Breast epithelium (tissue), 4 donors: Measurements from ENCODE around the gene TRPV6. TPM values are rescaled to one million over a fixed set of nuclear protein-coding genes. Genes with fewer than 3 reads are reported as not detected.

Experiments
- DNase-seq, 2 donors: peaks; one replicate each; pipeline ENCODE4 v3.0.0-alpha.2; 2019; ENCODE audit warnings: low spot score in 2 of 2
- H3K27ac ChIP-seq, 2 donors: fragments of 200-600 bp; sonication (generic) in 1 of 2; one replicate each; pipeline ENCODE4 v1.5.1; 2016 to 2019; ENCODE audit warnings: mild to moderate bottlenecking in 1 of 2
- H3K27me3 ChIP-seq, 2 donors: fragments of 200-600 bp; sonication (generic) in 1 of 2; one replicate each; pipeline versions ENCODE4 v1.5.1 to v1.6.0; 2017 to 2019; ENCODE audit warnings: control low read depth in 1 of 2, mild to moderate bottlenecking in 1 of 2
- H3K36me3 ChIP-seq: fragments of 200-600 bp; one replicate; pipeline ENCODE4 v1.5.1; 2019
- H3K4me1 ChIP-seq, 2 donors: fragments of 200-600 bp; sonication (generic); one replicate each; pipeline ENCODE4 v1.5.1; 2016 to 2019; ENCODE audit warnings: control low read depth in 1 of 2
- H3K4me3 ChIP-seq, 3 donors: fragments of 200-600 bp; sonication (generic); 1 replicate in 2 of 3; 2 replicates in 1 of 3; pipeline ENCODE4 v1.5.1; 2016 to 2019; ENCODE audit warnings: mild to moderate bottlenecking in 3 of 3, moderate library complexity in 2 of 3
- H3K9me3 ChIP-seq, 2 donors: fragments of 200-600 bp; sonication (generic) in 1 of 2; one replicate each; pipeline ENCODE4 v1.5.1; 2016 to 2019; ENCODE audit warnings: control low read depth in 1 of 2
- POLR2A ChIP-seq: fragments of 450-650 bp; IDR thresholded peaks from one replicate; pipeline ENCODE4 v1.6.1; 2016; ENCODE audit warnings: antibody characterized with exemption, mild to moderate bottlenecking, moderate library complexity
- POLR2AphosphoS5 ChIP-seq, 3 donors: sonication (generic); formaldehyde crosslinking; IDR thresholded peaks; one replicate each; pipeline ENCODE4 v1.6.1; 2017; ENCODE audit warnings: antibody characterized with exemption in 3 of 3
- intact Hi-C: fragments of 100-400 bp; cut with DNase I; formaldehyde crosslinking; loops from one replicate; pipeline ENCODE4 v1.15.1; 2023; ENCODE audit warnings: low total_unique reads
- total RNA-seq, 3 donors: library from RNA; depleted of rRNA; stranded (reverse); fragments of >200 nt; gene quantifications; one replicate each; pipeline ENCODE4 v1.1.0, GENCODE V29; 2016
- TF ChIP-seq, protein P1 (sequence below), 3 donors: fragments of 450-650 bp; IDR thresholded peaks; one replicate each; pipeline ENCODE4 v1.5.1; 2016 to 2017; ENCODE audit warnings: antibody characterized with exemption in 3 of 3, mild to moderate bottlenecking in 3 of 3, moderate library complexity in 3 of 3

TRPV6 gene
- total RNA-seq, 3 donors from 2014 or later = under 0.01 to 19.8 (median 13.4) TPM

GRCh38 chr7:142923391-142923790 lies 37.8 kb upstream of the TRPV6 start:
- Histone ChIP-seq H3K27me3 (no peaks in the 10 kb centered on the region), H3K36me3 (no peaks in the 10 kb centered on the region), H3K4me1 (no peaks in the 10 kb centered on the region), H3K9me3 (no peaks in the 10 kb centered on the region), H3K27ac (no peak overlapping the region), H3K4me3 (no peak overlapping the region)
- TF ChIP-seq, protein P1, sequence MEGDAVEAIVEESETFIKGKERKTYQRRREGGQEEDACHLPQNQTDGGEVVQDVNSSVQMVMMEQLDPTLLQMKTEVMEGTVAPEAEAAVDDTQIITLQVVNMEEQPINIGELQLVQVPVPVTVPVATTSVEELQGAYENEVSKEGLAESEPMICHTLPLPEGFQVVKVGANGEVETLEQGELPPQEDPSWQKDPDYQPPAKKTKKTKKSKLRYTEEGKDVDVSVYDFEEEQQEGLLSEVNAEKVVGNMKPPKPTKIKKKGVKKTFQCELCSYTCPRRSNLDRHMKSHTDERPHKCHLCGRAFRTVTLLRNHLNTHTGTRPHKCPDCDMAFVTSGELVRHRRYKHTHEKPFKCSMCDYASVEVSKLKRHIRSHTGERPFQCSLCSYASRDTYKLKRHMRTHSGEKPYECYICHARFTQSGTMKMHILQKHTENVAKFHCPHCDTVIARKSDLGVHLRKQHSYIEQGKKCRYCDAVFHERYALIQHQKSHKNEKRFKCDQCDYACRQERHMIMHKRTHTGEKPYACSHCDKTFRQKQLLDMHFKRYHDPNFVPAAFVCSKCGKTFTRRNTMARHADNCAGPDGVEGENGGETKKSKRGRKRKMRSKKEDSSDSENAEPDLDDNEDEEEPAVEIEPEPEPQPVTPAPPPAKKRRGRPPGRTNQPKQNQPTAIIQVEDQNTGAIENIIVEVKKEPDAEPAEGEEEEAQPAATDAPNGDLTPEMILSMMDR (IDR thresholded peaks at IDR 0.05) = no peak
- TF ChIP-seq POLR2A (no peak), POLR2AphosphoS5 (IDR thresholded peaks at IDR 0.05) (no peak)
- DNase-seq = no peak
- intact Hi-C loops = no loop called here

- TF ChIP-seq POLR2AphosphoS5 (IDR thresholded peaks at IDR 0.05) (no peak), POLR2A (no peak)
- TF ChIP-seq, protein P1 (IDR thresholded peaks at IDR 0.05) = no peak
- no peaks in the 10 kb centered on the region for H3K36me3 ChIP-seq
- no peaks in the 10 kb centered on the region for H3K4me1 ChIP-seq
- no peaks in the 10 kb centered on the region for H3K9me3 ChIP-seq
- H3K27me3 ChIP-seq = no peaks in the 10 kb centered on the region
- intact Hi-C loops = no loop called here
- H3K27ac ChIP-seq = no peak overlapping the region
- H3K4me3 ChIP-seq = no peak overlapping the region
- no peak for DNase-seq
Measured at GRCh38 chr7:142919656-142920055, 34.1 kb upstream of the TRPV6 start.

DNA sequence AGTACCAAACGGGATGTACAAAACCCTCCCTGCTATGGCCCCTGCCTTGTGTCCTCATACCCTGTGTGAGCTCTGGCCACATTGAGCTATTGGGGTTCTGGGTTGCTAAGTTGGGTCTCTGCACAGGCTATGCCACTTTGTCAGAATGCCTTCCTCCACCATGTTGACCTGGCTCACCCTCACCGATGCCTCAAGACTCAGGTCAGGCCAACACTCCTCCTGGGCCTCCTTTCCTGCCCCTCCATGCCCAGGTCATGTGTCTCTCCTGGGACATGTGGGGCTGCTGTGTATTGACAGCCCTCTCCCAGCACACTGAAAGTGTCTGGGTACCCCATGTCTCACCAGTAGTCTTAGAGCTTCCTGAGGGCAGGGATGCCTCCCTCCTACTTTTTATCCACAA lies 33.4 kb upstream of the TRPV6 start:
- Histone ChIP-seq H3K27me3 (no peaks in the 10 kb centered on the region), H3K9me3 (no peaks in the 10 kb centered on the region), H3K4me3 (no peak overlapping the region), H3K4me1 (no peaks in the 10 kb centered on the region), H3K36me3 (no peaks in the 10 kb centered on the region), H3K27ac (no peak overlapping the region)
- intact Hi-C loops = no loop called here
- TF ChIP-seq POLR2A (no peak), POLR2AphosphoS5 (IDR thresholded peaks at IDR 0.05) (no peak)
- TF ChIP-seq, protein P1 (IDR thresholded peaks at IDR 0.05) = no peak
- no peak for DNase-seq

DNA sequence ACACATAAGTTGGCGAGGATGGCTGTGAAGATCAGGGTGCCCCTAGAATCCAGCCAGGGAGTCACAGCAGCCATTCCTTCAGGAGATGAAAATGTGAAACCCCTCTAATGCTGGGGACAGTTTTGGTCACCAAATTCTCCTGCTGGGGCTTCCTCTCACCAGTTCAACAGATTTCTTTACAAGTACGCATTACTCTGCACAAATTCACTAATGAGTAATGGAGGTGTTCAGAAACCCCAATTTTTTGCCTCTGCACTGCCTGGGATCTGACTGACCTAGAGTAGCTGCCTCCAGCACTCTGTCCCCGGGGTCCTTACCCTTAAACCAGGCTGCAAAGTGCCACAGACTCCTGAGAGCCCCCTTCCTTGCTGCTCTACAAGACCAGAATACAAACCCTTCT lies 31.9 kb upstream of the TRPV6 start:
- DNase-seq = no peak
- intact Hi-C loops = no loop called here
- no peaks in the 10 kb centered on the region for H3K27me3 ChIP-seq

GRCh38 chr7:142916508-142916907 lies 31.0 kb upstream of the TRPV6 start:
- TF ChIP-seq POLR2A (no peak), POLR2AphosphoS5 (IDR thresholded peaks at IDR 0.05) (no peak)
- TF ChIP-seq, protein P1 (IDR thresholded peaks at IDR 0.05) = no peak
- Histone ChIP-seq H3K36me3 (no peaks in the 10 kb centered on the region), H3K9me3 (no peaks in the 10 kb centered on the region), H3K4me1 (no peaks in the 10 kb centered on the region), H3K27me3 (no peaks in the 10 kb centered on the region), H3K27ac (no peak overlapping the region), H3K4me3 (no peak overlapping the region)
- intact Hi-C loops = no loop called here
- DNase-seq = no peak

More for the DNA sequence above, 31.9 kb upstream of the TRPV6 start:
- TF ChIP-seq POLR2AphosphoS5 (IDR thresholded peaks at IDR 0.05) = no peak
- TF ChIP-seq, protein P1 (IDR thresholded peaks at IDR 0.05) = no peak
- TF ChIP-seq POLR2A = no peak
- Histone ChIP-seq H3K9me3 (no peaks in the 10 kb centered on the region), H3K27ac (no peak overlapping the region), H3K4me3 (no peak overlapping the region), H3K4me1 (no peaks in the 10 kb centered on the region), H3K36me3 (no peaks in the 10 kb centered on the region)
